AG04450 (cell line): ENCODE data around the gene UXS1. TPM values are rescaled to one million over a fixed set of nuclear protein-coding genes. Genes with fewer than 3 reads are reported as not detected.

Experiments used
- CTCF ChIA-PET: fragments of 300-600, 350-600 bp; formaldehyde crosslinking; extraction: SDS; loops from one replicate; lab custom pipeline; 2022; ENCODE audit warnings: antibody characterized with exemption, inconsistent platforms; lab: Charles Lee
- POLR2A ChIA-PET: fragments of 350-600 bp; formaldehyde crosslinking; extraction: SDS; loops from one replicate; lab custom pipeline; 2021; ENCODE audit warnings: antibody characterized with exemption, inconsistent platforms; lab: Yijun Ruan, JAX
- DNase-seq: peaks from one replicate; pipeline ENCODE4 v3.0.0-alpha.2; 2011; ENCODE audit warnings: low read depth, low spot score
- H3K27ac ChIP-seq: one replicate; pipeline ENCODE4 v1.5.1; 2012; ENCODE audit warnings: low read depth, low read length, control low read depth
- H3K27me3 ChIP-seq: one replicate; pipeline ENCODE4 v1.6.0; 2012; ENCODE audit warnings: low read length; ENCODE audit not compliant: control insufficient read depth, insufficient read depth
- H3K4me3 ChIP-seq: 2 replicates; pipeline ENCODE4 v1.5.1; 2011; ENCODE audit warnings: mild to moderate bottlenecking, low read depth, low read length, control low read depth
- H3K9me3 ChIP-seq: 2 replicates; pipeline ENCODE4 v1.5.1; 2012; ENCODE audit warnings: low read length; ENCODE audit not compliant: control insufficient read depth, insufficient read depth
- CTCF ChIP-seq: IDR thresholded peaks from 2 replicates; pipeline ENCODE4 v1.5.1; 2011; ENCODE audit warnings: low read depth, low read length, control low read depth, inconsistent platforms
- polyA plus RNA-seq: library from polyadenylated mRNA; depleted of rRNA; stranded (reverse); fragments of >200 nt; gene quantifications from 2 replicates; pipeline ENCODE4 v1.2.3, GENCODE V29; 2011

UXS1 gene
- polyA plus RNA-seq, 1 experiment, result 53.2 TPM

- H3K27ac ChIP-seq, result no peak overlapping the region
- DNase-seq, result no peak
- no peaks in the 10 kb centered on the region; the same call in 1 of the 2 replicates for H3K9me3 ChIP-seq
- POLR2A ChIA-PET, result no interaction called here
- H3K27me3 ChIP-seq, result peaks cover 42% of the 10 kb centered on the region
- TF ChIP-seq CTCF, result no peak
- H3K4me3 ChIP-seq, result no peak overlapping the region
- CTCF ChIA-PET, result no interaction called here
Observed at GRCh38 chr2:106065268-106065982, 128.7 kb downstream of the UXS1 start.

- Histone ChIP-seq H3K4me3 (no peak overlapping the region), H3K27ac (no peak overlapping the region), H3K27me3 (peaks cover 37% of the 10 kb centered on the region), H3K9me3 (no peaks in the 10 kb centered on the region; the same call in 1 of the 2 replicates)
- POLR2A ChIA-PET, result no interaction called here
- no peak for TF ChIP-seq CTCF
- no peak for DNase-seq
- CTCF ChIA-PET, result no interaction called here
Observed at GRCh38 chr2:106063181-106063580, 130.9 kb downstream of the UXS1 start.

- Histone ChIP-seq H3K9me3 (no peaks in the 10 kb centered on the region; the same call in 1 of the 2 replicates), H3K4me3 (no peak overlapping the region), H3K27me3 (peaks cover 37% of the 10 kb centered on the region), H3K27ac (no peak overlapping the region)
- CTCF ChIA-PET, result no interaction called here
- POLR2A ChIA-PET, result no interaction called here
- TF ChIP-seq CTCF, result no peak
- no peak for DNase-seq
Observed at GRCh38 chr2:106062627-106063026, 131.5 kb downstream of the UXS1 start.

- Histone ChIP-seq H3K9me3 (no peaks in the 10 kb centered on the region; the same call in 1 of the 2 replicates), H3K27me3 (peaks cover 37% of the 10 kb centered on the region), H3K4me3 (no peak overlapping the region), H3K27ac (no peak overlapping the region)
- DNase-seq, result no peak
- ChIA-PET CTCF (no interaction called here), POLR2A (no interaction called here)
- no peak for TF ChIP-seq CTCF
Observed at GRCh38 chr2:106061611-106062349, 132.3 kb downstream of the UXS1 start.
